ENCODE measurements around the gene SSPN.
"Not testable (repeated sequence)": the region's sequence is repeated elsewhere in the genome, so short reads cannot be mapped to it uniquely, and the experiment has no call there.

SSPN gene

DNA sequence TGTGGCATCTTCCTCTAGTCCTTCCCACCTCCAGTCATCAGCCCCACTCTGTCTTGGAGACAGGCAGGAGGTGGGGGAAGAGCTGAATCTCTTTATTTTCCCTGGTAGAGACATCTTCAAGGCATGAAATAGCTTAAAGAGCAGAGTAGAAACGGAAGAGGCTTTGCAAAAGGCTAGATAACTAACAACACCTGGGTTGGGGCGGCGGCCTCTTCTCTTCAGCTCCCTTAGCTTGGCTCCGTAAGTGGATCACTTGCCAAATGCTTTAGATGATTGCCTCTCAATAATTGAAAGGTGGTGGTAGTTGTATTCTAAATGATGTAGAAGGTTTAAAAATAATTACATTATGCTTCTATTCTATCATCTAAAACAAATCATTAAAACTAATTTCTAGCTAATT lies 36.1 kb downstream of the SSPN start:
- no peak for DNase-seq

DNA sequence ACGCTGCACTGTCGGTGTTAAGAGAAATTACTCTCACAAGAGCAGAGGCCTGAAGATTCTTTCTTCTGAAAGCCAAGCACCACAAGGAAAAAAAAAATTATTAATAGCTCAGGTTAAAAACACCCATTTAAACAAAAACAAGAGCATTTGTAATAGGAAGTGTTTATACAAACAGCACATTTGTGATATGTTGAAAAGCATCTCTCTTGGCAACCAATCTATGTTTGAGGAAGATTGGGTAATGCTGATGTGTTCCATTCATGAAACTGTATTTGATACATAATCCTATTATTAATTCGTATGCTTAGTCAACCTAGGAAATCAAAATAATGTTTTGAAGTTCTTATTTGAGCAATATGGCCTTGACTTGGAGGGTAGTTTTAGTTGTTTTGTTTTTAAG lies 36.5 kb downstream of the SSPN start:
- no peak for DNase-seq

DNA sequence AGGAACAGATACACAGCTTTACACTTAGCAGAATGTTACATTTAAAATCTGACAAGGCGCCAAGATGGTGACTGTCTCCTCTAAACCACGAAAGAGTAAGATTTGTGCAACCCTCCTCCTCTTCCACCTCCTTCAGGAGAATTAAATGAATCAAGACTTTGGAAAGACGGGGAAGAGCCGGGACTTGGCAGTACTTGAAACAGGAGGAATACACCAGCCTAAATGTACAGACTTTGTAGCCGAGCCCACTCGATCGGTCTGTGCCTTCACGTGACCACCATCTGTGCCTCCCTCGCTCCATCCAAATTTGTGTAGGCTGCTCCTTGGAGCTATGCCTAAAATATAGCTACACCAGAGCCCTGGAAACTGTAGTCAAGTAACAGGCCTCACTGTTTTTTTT lies 38.3 kb downstream of the SSPN start:
- DNase-seq, result no peak

- not testable (repeated sequence) for DNase-seq
These were observed 40.1 kb downstream of the SSPN start for GRCh38 chr12:26235465-26235864.

GRCh38 chr12:26238341-26239121 lies 43.2 kb downstream of the SSPN start:
- no peak for DNase-seq

- no peak for DNase-seq
These were observed 43.9 kb downstream of the SSPN start for GRCh38 chr12:26239122-26239851.

DNA sequence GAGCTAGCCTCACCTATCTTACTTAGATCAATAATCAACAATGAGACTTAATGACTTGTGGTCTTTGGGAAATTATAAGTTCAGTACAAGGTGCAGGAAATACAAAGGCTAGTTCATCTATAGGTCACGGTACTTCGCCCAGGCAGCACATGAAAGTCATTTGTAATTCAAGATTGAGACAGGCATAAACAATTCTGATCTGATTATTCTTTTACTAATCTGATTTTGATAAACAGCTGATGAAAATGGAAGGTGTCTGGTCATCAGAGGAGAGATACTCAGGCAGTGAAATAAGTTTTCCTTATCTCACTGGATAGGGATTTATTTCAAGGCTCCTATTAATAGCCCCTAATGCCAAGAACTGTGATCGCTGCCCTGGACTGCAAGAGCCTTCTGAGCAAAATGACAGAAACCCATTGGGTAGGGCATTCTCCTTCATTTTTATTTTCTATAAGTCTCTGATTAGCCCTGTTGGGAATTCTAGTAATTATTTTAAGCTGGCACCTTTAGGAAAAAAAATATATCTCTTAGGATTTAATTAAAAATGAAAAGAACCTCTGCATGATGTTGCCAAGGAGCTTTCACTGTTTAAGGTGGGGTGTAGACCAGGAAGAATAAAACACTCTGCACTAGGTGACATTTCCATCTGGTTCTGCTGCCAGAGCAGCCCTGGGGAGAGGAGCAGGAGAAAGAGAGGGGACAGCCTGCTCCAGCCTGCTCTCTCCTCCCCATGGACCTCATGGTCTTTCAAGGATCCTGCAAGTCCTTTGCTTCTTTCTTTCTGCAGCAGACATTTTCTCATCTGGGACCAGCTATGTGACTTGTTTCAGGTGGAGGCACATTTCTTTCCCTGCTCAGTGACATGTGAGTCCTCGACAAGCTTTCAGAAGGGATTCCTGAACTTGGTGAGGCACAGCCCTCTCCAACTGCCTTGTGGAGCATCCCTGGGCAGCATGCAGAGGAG lies 44.8 kb downstream of the SSPN start:
- DNase-seq, result no peak

DNA sequence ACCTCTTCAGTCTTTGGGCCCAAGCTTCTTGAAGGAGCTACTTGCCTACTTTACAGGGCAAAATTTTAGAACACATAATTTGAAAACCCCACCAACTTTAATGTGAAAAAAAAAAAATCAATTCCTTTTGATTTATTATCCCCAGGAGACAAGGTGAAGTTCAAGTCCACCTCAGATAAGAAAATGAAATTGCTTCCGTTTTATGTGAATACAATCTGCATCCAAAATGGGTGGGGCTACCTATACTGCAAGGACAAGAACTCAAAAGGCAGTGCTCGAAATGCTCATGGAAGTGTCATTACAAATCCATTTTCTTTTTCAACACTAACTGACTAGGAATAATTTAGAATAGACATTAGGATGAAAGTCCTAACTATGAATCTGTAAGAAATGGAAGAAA lies 45.7 kb downstream of the SSPN start:
- DNase-seq, result no peak

- DNase-seq, result no peak
These were observed 47.3 kb downstream of the SSPN start for GRCh38 chr12:26242683-26243082.

- DNase-seq, result no peak
These were observed 49.1 kb downstream of the SSPN start for GRCh38 chr12:26244503-26244902.

DNA sequence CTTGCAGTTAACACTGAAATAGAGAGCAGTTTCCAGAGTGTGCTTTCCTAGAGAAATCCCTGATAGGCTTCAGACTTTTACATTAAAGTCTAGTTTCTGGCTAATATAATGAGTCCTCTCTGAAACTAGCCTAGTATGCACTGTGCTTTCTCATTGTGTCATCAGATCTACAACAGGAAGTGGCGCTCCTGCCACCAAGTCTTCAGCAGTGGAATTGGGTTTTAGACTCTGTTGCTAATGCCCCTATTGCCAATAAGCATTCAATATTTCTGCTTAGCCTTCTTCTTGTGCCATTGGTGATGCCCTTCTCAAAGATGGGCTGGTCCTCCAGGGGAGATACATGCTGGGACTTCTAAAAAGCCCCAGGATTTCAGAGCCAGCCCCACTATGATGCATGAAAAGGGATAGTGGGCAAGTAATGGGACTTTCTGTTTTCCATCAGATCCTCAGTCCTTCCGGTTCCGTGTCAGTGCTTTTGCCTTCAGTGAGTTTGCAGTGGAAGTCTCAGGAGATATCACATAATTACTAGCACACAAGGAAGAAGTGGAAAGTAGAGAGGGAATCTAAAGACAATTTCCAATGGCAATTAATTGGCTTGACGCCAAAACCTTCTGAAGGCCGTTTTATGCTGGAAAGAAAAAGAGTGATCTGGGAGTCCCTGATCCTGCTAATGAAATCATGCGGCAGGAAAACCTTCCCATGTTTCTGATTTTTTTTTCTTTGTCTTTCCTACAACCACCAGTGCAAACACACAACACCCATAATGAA lies 50.0 kb downstream of the SSPN start:
- DNase-seq, result peak in 1 of 5 donors; percentile 4

DNA sequence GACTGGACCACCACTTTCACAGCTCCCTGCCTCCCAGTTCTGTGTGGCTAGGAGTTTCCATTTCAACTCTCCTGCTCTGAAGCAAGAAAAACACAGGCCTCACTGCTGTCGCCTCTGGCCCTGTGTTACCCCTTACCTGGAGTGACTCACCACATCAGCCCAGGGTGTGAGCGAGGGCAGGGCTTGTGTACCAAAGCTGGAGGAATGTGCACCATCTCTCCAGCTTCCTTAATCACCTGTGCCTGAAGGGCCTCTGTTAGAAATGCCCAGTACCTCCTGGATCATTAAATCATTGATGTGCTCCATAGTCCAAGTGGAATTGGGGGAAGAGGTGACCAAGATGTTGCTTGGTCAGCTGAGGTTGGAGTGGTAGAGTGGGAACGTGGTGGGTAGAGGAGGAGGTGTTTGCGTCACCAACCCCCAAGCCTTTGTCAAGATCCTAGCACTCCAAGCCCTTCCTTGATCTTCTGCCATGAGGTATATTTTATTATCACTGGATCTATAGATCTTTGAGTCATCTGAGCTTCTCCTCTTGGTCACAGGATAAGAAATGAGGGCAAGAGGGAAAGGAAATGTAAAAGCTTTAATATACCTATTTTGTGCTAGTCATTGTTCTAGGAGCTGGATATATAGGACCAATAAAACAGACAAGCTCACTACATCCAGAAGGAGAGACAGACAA lies 51.3 kb downstream of the SSPN start:
- no peak for DNase-seq

GRCh38 chr12:26247873-26248272 lies 52.5 kb downstream of the SSPN start:
- no peak for DNase-seq

GRCh38 chr12:26250801-26251200 lies 55.4 kb downstream of the SSPN start:
- DNase-seq, result no peak

GRCh38 chr12:26251600-26251999 lies 56.2 kb downstream of the SSPN start:
- DNase-seq, result no peak

DNA sequence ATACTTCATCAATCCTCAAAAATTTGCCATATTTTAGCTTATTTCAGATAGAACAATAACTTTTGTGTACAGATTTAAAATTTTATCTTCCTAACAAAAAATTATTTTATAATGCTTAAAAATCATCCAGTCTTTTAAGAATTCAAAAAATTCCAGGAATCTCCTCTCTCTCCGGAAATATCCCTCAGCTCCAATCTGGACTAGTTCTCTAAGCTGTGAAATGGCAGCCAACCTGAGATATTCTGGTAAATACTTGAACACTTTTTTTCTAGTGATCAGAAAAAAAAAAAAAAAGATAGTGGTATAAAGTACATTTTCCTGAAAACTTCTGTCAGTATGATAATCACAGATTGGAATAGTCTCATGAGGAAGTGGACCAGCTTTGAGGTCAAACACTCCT lies 57.6 kb downstream of the SSPN start:
- DNase-seq, result no peak

DNA sequence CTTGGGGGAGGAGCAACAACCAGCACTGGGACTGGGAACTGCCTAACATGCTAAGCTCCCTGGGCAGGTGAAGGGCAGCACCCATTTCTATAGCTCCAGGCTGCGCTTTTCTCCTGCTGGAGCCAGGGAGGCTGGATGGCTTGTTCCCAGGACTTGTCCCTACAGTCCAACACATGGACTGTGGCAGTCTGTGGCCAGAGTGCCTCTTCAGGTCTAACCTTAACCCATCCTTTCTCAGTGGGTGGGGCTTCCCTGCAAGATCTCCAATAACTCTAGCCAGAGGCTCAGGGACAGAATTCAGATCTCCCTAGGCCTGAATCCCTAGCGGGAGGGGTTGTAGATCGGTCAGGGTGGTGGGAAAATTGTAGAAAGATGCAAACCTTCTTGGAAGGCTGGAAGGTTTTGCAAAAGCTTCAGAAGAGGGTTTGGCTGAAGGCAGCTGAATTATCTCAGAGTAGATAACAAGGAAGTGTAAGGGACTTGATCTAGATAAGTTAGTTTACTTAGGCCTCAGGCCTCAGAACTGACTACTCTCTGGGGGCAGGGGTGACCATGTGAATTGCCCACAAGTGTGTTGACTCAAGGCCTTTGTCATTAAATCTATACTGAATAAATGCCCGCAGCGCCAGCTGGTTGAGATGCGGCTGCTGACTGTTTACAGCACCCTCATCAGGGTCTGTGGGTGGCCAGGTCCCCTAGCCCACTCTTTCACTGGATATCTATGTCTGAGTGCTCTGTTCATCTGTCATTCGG lies 60.7 kb downstream of the SSPN start:
- DNase-seq, result no peak

DNA sequence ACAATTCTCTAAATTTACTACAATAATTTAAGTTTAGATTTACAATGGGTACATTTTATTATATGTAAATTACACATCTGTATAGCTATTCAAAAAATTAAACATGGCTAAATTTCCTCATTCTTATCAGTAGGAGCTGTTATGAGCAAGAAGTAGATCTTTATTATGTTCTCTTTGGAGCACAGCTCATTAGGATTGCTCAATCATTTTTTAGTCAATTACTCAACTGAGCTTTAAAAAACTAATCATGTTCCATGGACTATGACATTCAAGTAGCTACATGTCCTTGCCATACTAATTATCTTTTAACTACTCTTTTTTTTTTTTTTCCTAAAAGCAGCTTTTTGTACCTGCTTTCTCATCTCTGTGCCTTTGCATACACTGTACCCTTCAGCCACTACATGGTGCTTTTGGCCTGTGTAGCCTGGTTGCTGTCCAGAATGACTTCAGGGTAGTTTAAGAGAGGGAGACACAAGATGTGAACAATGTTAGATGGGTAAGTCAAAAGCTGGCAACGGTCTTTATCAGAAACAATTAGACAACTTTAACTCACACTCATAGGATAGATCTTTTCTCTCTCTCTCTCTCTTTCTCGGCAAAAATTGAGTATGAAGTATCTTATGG lies 69.0 kb downstream of the SSPN start:
- DNase-seq, result no peak

DNA sequence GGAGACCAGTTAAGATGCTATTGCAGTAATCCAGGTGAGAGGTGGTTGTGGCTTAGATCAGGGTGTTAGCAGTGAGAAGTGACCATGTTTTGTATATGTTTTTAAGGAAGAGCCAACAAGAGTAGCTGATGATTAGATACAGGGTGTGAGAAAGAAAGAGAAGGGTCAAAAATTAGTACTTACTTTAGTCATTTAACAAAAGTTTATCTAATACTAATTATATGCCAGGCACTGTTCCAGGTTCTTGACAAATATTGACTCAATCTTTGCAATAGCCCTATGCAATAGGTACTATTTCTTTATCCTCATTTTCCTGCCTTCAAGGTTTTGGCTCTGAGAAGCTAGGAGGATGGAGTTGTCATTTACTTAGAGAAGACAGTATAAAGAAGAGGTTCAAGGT lies 70.2 kb downstream of the SSPN start:
- no peak for DNase-seq

- no peak for DNase-seq
These were observed 71.5 kb downstream of the SSPN start for GRCh38 chr12:26266881-26267280.

Measured in T-helper 1 cell (primary cell).